Kidney glomerular epithelial cell (primary cell): ENCODE data around the gene UGT2B11.
"Not testable (repeated sequence)": the region's sequence is repeated elsewhere in the genome, so short reads cannot be mapped to it uniquely, and the experiment has no call there.

Experiments used
- DNase-seq: peaks from one replicate; lab custom pipeline; 2025; lab: John Stamatoyannopoulos, UW

Gene UGT2B11

DNA sequence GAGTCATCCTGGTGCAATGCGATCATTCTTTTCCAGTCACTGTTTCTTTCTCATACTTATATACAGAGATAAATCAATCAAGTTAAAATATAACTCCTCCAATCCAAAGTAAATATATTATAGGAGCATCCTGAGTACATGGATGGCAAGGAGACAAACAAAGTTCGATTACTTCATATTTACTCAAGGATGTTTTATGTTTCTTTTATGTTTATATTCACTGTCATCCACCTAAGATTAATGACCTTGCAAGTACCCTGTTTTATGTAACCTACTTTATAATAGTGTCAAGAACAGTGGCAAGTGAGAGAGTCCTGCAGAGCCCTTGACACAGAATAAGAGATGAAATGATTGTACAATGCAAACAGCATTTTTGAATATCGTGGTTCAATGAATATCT, at the start of gene UGT2B11:
Gene UGT2B11 (minus strand): TSS at position 33 of the 400 bp plus-strand sequence. CDS start 26 bp downstream, at position 7.
- DNase-seq = no peak

- DNase-seq = not testable (repeated sequence)
These were observed 38.7 kb upstream of the UGT2B11 start for GRCh38 chr4:69253147-69253772.

- not testable (repeated sequence) for DNase-seq
These were observed 36.3 kb upstream of the UGT2B11 start for GRCh38 chr4:69250884-69251283.

- not testable (repeated sequence) for DNase-seq
These were observed 28.2 kb upstream of the UGT2B11 start for GRCh38 chr4:69242562-69243240.

DNA sequence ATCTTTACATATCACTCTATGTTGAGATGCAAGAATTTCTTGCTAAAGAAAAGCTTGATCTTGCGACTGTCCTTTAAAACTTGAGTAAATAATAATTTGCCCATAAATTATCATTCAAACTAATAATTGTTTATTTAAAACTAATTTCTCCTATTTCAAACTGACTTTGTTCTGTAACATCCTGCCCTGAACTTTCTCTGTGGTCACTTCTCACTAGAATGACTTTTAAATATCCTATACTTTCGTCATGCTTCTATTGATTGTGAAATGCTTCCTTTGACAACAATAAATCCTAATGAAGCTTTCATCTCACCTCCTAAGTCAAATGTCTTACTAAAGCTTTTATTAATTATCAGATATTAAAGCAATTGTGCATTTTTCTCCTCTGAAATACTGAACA, 27.2 kb upstream of the UGT2B11 start:
- DNase-seq = not testable (repeated sequence)

DNA sequence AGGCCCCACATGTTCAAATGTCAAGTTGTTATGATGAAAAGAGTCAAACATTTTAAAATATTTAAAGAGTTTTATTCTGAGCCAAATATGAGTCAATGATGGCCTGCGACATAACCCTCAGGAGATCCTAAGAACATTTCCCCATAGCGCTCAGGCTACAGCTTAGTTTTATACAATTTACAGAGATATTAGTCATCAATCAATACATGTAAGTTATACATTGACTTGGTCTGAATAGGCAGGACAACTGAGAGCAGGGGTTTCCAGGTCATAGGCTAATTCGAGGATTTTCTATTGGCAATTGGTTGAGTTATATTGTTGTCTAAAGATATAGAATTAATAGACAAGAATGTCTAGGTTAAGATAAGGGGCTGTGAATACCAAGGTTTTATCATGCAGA, 26.2 kb upstream of the UGT2B11 start:
- not testable (repeated sequence) for DNase-seq

- peak; percentile 22 for DNase-seq
These were observed 25.1 kb upstream of the UGT2B11 start for GRCh38 chr4:69239557-69240168.

- no peak for DNase-seq
These were observed 24.5 kb upstream of the UGT2B11 start for GRCh38 chr4:69239092-69239491.

- no peak for DNase-seq
These were observed 10.3 kb upstream of the UGT2B11 start for GRCh38 chr4:69224891-69225290.

GRCh38 chr4:69223277-69223676, 8.7 kb upstream of the UGT2B11 start:
- not testable (repeated sequence) for DNase-seq

DNA sequence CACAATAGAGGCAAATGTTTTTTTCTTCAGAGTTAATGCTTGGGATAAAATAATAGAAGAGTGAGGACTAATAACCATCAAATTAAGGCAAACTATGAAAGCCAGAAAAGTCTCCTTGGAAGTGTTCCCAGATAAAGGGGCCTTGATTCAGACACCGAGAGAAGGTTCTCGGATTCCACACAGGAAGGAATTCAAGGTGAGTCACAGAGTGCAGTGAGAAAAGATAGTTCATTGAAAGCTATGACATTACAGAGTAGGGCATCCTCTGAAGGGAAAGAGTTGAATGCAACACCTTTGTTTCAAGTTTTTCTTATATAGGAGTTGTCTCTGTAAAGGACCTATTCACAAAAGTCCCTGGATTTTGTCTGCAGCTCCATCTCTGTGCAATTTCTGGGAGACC, 3.9 kb upstream of the UGT2B11 start:
- not testable (repeated sequence) for DNase-seq

DNA sequence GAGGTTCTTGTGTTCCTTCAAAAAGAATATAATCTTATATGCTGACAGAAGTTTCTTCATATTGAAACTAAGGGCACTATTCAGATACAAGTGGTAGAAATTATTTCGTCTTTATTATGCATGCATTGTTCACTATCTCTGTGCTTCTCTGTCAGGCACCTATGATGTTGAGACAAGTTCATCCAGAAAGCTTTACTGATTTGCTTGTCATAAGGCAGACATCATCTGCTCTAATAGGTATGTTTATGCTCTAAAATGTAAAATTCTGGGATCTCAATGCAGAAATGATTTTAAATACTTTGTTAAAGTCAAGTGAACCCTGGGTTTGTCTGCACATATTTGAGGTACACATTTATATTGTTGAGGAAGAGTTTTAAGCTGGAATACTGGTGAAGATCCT, 3.6 kb downstream of the UGT2B11 start:
- no peak for DNase-seq

- not testable (repeated sequence) for DNase-seq
These were observed 16.0 kb downstream of the UGT2B11 start for GRCh38 chr4:69198506-69198905.

DNA sequence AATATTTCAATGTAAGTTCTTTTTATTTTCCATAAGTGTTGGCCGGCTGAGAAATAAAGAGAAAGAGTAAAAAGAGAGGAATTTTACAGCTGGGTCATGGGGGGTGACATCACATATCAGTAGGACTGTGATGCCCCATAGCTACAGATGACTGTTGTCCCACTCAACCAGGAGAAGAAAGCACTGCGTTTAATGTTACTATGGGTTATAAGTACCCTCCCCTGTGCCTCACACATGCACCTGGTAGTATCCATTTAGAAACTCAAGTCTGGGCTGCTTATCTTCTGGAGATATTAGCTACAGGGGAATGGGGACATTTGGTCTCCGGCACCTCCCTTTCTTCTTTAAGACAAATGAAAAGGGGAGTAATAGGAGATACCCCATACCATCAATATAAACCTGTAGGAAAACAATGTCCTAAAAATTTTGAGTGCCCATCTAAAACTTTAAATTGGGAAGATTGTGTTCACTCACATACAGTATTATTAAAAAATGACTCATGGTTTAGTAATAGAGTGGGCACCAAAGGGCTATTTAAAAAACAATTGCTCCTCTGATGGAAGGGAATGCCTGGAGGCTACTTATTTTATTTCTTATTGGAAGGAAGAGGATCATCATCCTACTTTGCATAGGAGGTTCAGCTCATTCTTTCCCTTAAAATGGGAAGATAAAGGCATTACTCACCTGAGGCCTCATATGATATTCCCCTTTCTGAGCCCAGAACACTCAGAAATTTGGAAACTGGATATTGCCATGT, 18.2 kb downstream of the UGT2B11 start:
- no peak for DNase-seq

DNA sequence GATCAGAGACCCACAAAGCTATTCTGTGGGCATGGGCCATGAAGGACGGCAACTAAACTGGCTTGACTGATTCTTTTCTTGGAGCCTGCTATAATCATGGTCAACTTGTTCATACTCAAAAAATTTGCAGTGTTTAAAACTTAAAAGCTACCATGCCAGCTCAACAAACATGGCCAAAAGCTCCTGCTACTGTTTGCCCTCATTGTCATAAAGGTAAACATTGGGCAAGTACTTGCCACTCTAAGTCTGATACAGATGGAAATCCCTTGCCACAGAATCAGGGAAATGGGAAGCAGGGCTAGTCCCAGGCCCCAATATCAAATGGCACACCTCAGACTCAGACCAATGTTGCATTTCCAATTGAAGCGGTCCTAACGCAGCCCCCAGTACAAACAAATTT, 20.4 kb downstream of the UGT2B11 start:
- no peak for DNase-seq

DNA sequence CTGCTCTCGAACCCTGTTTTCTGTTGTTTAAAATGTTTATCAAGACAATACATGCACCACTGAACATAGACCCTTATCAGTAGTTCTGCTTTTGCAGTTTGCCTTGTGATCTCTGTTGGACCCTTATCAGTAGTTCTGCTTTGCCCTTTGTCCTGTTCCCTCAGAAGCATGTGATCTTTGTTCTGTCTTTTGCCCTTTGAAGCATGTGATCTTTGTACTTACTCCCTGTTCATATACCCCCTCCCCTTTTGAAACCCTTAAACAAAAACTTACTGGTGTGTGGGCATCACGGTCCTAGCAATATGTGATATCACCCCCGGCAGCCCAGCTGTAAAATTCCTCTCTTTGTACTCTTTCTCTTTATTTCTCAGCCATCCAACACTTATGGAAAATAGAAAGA, 22.6 kb downstream of the UGT2B11 start:
- not testable (repeated sequence) for DNase-seq

GRCh38 chr4:69190621-69191020, 23.9 kb downstream of the UGT2B11 start:
- DNase-seq = not testable (repeated sequence)

DNA sequence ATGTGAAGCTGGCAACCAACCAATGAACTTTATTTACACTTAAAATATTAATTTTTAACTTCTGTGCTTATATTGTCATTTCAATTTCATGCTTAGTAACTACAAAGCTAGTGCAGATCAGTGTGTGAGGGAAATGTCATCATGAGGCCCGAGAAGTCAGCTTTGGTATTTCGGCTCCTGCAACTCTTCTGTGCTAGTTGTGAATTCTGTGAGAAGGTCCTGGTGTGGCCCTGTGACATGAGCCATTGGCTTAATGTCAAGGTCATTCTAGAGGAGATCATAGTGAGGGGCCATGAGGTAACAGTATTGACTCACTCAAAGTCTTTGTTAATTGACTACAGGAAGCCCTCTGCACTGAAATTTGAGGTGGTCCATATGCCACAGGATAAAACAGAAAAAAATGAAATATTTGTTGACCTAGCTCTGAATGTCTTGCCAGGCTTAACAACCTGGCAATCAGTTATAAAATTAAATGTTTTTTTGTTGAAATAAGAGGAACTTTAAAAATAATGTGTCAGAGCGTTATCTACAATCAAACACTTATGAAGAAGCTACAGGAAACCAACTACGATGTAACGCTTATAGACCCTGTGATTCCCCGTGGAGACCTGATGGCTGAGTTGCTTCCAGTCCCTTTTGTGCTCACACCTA, 32.9 kb downstream of the UGT2B11 start:
- DNase-seq = not testable (repeated sequence)

- not testable (repeated sequence) for DNase-seq
These were observed 34.7 kb downstream of the UGT2B11 start for GRCh38 chr4:69179817-69180216.

GRCh38 chr4:69178751-69179205, 35.8 kb downstream of the UGT2B11 start:
- not testable (repeated sequence) for DNase-seq

DNA sequence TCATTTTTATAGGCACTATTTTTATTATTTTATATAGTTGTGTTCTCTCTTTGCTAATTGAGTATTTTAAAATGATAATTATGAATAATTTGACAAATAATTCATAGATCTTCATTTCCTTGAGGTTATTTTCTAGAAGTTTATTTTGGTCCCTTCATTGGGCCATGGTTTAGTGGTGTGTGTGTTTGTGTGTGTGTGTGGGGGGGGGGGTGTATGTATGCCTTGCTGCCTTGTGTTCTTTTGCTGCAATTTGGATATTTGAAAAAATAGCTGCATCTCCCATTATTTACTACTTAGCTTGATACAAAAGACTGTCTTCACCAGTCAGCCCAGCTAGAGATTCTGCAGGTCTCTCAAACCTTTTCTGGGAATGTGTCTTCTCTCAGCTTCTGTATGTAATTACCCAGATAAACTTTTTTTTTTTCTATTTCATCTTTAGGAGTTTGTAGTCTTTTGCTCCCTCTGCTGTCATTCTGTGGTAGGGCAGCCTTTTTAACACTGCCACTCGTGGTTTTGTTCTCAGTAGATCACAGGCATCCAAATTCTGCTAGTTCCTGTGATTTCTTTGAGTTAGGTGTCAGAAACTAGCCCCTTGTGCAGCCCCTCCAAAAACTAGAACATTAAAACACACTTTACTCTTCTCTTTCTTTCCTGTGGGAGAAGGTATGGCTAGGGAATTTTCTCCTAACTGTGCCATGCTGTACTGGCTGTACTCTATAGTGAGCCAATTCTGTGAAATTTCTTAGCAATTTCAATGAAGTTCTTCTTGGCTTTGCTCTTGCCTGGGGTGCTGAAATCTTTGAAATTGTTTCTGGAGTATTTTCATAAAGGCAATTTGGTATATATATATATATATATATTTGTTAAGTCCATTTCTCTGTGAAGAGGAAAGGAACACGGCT, 44.1 kb downstream of the UGT2B11 start:
- peak; percentile 62 for DNase-seq
